ENCODE data around the gene RABAC1. TPM values are rescaled to one million over a fixed set of nuclear protein-coding genes. Genes with fewer than 3 reads are reported as not detected.
A peak's percentile ranks its signal among the peaks of the same experiment; 100 is the strongest.

Gene RABAC1
- total RNA-seq, 1 donor from 2014 or later = 134 TPM

GRCh38 chr19:41957838-41958366 is 1.2 kb downstream of the RABAC1 start:
- H3K36me3 ChIP-seq = peaks cover 10% of the 10 kb centered on the region
- no peaks in the 10 kb centered on the region for H3K27me3 ChIP-seq
- peak overlapping the region; percentile 98 for H3K4me3 ChIP-seq
- H3K27ac ChIP-seq = peak overlapping the region; percentile 93
- DNase-seq = peak; percentile 85
- intact Hi-C loops (cut with DNase I) = no loop called here
- peaks cover 13% of the 10 kb centered on the region for H3K4me1 ChIP-seq
- no peaks in the 10 kb centered on the region for H3K9me3 ChIP-seq
- ATAC-seq = peak; percentile 86
- peak; percentile 72 for TF ChIP-seq CTCF (IDR thresholded peaks at IDR 0.05)

- peak overlapping the region; percentile 98 for H3K4me3 ChIP-seq
- no peak for ATAC-seq
- intact Hi-C loops (cut with DNase I) = no loop called here
Observed at GRCh38 chr19:41957161-41957837, 1.8 kb downstream of the RABAC1 start.

GRCh38 chr19:41956621-41957020 is 2.5 kb downstream of the RABAC1 start:
- H3K27me3 ChIP-seq = no peaks in the 10 kb centered on the region
- H3K4me1 ChIP-seq = peaks cover 13% of the 10 kb centered on the region
- intact Hi-C loops (cut with DNase I) = no loop called here
- H3K27ac ChIP-seq = no peak overlapping the region
- DNase-seq (no peak), ATAC-seq (no peak)
- H3K4me3 ChIP-seq = no peak overlapping the region
- H3K9me3 ChIP-seq = no peaks in the 10 kb centered on the region
- no peak for TF ChIP-seq CTCF (IDR thresholded peaks at IDR 0.05)
- H3K36me3 ChIP-seq = peaks cover 10% of the 10 kb centered on the region

More at GRCh38 chr19:41957161-41957837, 1.8 kb downstream of the RABAC1 start:
- DNase-seq = no peak
- Histone ChIP-seq H3K36me3 (peaks cover 10% of the 10 kb centered on the region), H3K27me3 (no peaks in the 10 kb centered on the region), H3K4me1 (peaks cover 13% of the 10 kb centered on the region), H3K9me3 (no peaks in the 10 kb centered on the region), H3K27ac (peak overlapping the region; percentile 93)
- TF ChIP-seq CTCF (IDR thresholded peaks at IDR 0.05) = no peak

- ATAC-seq (no peak), DNase-seq (no peak)
- Histone ChIP-seq H3K4me3 (no peak overlapping the region), H3K9me3 (no peaks in the 10 kb centered on the region), H3K27me3 (no peaks in the 10 kb centered on the region), H3K4me1 (peaks cover 13% of the 10 kb centered on the region), H3K27ac (no peak overlapping the region), H3K36me3 (peaks cover 10% of the 10 kb centered on the region)
- no peak for TF ChIP-seq CTCF (IDR thresholded peaks at IDR 0.05)
- intact Hi-C loops (cut with DNase I) = no loop called here
Observed at GRCh38 chr19:41955521-41955920, 3.6 kb downstream of the RABAC1 start.

- DNase-seq (peak; percentile 86), ATAC-seq (peak; percentile 89)
- Histone ChIP-seq H3K27ac (no peak overlapping the region), H3K4me3 (no peak overlapping the region), H3K36me3 (peaks cover 8% of the 10 kb centered on the region), H3K4me1 (no peaks in the 10 kb centered on the region), H3K27me3 (no peaks in the 10 kb centered on the region), H3K9me3 (no peaks in the 10 kb centered on the region)
- intact Hi-C loops (cut with DNase I) = no loop called here
- peak; percentile 99 for TF ChIP-seq CTCF (IDR thresholded peaks at IDR 0.05)
Observed at GRCh38 chr19:41951686-41952172, 7.4 kb downstream of the RABAC1 start.

All from upper lobe of right lung (tissue), 1 donor.